Left cardiac atrium (tissue), 4 donors: ENCODE data around the gene PLOD1. TPM values are rescaled to one million over a fixed set of nuclear protein-coding genes. Genes with fewer than 3 reads are reported as not detected.
A peak's percentile ranks its signal among the peaks of the same experiment; 100 is the strongest.
"Not testable (repeated sequence)": the region's sequence is repeated elsewhere in the genome, so short reads cannot be mapped to it uniquely, and the experiment has no call there.

ENCODE experiments used
- ATAC-seq, 2 donors: fragments of 200-7000 bp; cut with Tn5 transposase; one replicate each; pipeline ENCODE4 v1.9.1; 2020; ENCODE audit warnings: mild to moderate bottlenecking in 2 of 2, moderate library complexity in 2 of 2
- DNase-seq: peaks from one replicate; pipeline ENCODE4 v3.0.0-alpha.2; 2020
- intact Hi-C, 2 donors: fragments of 100-400 bp; cut with DNase I; formaldehyde crosslinking; loops; one replicate each; pipeline versions ENCODE4 v1.14.1 to v1.15.1; 2022 to 2023
- total RNA-seq, 2 donors: library from RNA; stranded (reverse); fragmentation: NEBNext Ultra II Directional; extraction: Animal tissue kit (Norgen Biotek cat#: 25700); gene quantifications; one replicate each; pipeline ENCODE4 v1.2.1, GENCODE V29; 2021
- donor health status: DM: no; HTN: yes; CAD: no.
- donor health status: DM: no; HTN: yes; CAD: no; lungs with severe emphysema.
- donor health status: DM: yes; HTN: yes; CAD: no.
- donor health status: Dilated cardiomyopathy.

Gene PLOD1
- total RNA-seq, 2 donors from 2014 or later, result 70.3 to 83.7 TPM

DNA sequence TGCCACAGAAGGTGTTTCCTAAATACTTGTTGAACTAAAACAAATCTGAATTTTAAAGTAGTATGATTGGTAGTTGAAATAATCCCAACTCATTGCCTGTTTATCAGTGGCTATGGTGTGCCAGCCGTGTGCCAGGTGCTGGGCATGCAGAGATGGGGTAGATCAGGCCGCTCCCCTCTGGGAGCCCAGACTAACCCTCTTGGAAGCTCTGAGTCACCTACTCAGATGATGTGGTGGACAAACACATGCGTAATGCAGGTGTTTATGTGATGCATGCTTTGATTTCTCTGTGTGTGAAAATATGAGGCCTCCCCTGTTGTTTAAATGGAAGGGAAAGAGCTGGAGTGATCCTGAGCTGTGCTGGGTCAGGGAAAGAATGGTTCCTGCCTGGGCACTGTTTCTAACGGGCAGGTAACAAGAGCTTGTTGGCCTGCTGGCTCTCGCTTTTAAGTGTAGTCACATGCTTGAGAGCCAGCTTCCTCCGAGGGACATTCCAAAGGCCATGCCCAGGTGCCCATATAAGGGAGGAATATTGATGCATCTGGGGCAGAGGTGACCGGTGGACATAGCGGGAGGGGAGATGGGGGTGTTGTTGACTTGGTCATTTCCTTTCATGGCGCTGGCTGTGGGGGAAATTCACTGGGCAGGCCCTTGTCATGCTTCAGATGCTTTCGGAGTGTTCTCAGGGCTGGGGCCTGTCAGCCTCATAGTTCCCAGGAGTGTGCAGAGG is 56.0 kb downstream of the PLOD1 start:
- intact Hi-C loops, result no loop called here
- peak; percentile 88 to 91 for ATAC-seq
- DNase-seq, result peak; percentile 56

DNA sequence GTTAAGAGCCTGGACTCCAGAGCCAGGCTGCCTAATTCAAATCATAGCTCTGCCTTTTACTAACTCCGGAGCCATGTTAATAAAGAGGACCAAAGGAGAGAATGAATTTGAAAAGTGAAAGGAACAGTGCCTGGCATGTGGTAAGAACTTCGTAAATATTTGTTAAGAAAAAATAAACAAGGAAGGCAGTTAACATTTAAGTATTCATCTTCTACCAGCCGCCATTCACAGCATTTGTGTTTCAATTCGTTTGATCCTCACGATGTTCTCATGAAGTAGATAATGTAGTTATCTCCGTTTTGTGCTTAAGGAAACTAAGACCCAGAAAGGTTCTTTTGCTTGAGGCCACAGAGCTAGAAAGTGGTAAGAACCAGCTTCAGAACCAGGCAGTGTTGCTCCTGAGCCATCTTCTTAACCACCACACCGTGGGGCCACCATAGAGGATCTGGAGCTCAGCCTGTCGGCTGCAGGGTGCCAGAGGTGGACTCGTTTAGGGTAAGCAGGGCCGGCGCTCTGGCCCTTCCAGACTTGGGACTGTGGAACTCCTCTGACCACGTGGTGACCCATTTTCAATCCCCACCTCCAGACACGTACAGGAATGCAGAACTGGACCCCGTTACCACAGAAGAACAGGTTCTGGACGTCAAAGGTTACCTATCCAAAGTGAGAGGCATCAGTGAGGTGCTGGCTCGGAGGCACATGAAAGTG is 57.6 kb downstream of the PLOD1 start:
- ATAC-seq (no peak), DNase-seq (no peak)
- intact Hi-C loops, result no loop called here

DNA sequence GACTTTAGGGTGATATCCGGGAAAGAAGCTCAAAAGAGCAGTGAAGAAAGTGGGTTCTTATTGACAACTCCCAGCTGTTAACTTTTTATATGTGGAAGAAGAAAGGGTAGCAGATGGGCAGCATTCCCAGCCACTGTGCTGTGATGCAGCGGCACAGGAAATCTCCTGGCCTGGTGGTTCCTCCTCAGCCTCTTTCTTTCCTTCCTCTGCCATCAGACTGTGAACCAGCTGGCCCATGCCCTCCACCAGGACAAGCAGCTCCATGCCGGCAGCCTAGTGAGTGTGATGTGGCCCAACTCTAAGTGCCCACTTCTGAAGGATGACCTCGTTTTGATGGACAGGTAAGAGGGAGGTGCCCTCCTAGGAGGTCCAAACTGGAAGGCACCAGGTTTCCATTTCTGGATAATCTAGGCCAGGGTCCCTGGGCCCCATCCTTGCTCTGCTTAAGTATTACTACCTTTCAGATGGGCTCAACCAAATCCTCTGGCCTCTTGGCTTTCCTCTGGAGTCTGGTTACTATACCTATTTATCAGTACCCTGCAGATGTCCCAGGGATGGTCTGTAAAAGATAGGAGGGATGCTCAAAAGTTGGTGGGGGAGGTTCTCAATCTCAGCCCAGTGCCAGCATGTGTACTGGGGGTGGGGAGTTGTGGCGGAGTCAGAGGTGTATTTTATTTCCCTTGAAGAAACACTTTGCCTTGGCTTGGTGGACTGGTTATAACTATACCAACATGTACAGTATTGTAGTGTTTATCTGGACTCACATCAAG is 62.7 kb downstream of the PLOD1 start:
- DNase-seq, result no peak
- intact Hi-C loops, result no loop called here
- ATAC-seq, result no peak

DNA sequence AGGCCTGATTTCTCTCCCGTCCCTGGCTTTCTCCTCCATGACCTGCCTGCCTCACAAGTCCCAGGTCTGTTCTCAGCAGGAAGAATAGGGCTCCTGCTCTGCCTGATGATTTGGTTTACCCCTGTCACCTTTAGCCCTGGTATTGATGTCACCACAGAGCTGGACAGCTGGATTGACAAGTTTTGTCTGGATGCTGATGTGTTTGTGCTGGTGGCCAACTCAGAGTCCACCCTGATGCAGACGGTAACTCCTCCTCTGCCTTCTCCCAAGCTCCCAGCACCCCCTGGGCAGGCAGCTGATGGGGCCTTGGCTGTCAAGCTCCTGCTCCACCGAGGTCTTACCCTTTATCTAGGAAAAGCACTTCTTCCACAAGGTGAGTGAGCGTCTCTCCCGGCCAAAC is 64.1 kb downstream of the PLOD1 start:
- DNase-seq (no peak), ATAC-seq (no peak)
- intact Hi-C loops, result no loop called here

DNA sequence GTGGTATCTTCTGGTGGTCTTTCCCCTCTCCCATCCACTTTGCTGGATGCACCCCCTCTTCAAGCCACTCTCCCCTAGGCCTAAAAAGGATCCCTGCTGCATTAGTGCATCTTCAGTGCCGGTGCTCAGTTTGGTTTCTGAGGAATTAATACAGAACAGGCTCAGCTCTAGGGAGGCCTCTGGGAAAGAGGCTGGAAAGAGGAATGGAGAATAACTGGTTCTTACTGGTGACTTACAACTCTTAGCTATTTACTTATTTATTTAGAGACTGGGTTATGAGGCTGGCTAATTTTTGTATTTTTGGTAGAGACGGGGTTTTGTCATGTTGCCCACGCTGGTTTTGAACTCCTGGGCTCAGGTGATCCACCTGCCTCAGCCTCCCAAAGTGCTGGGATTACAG is 64.7 kb downstream of the PLOD1 start:
- ATAC-seq, result no peak
- intact Hi-C loops, result no loop called here
- no peak for DNase-seq

DNA sequence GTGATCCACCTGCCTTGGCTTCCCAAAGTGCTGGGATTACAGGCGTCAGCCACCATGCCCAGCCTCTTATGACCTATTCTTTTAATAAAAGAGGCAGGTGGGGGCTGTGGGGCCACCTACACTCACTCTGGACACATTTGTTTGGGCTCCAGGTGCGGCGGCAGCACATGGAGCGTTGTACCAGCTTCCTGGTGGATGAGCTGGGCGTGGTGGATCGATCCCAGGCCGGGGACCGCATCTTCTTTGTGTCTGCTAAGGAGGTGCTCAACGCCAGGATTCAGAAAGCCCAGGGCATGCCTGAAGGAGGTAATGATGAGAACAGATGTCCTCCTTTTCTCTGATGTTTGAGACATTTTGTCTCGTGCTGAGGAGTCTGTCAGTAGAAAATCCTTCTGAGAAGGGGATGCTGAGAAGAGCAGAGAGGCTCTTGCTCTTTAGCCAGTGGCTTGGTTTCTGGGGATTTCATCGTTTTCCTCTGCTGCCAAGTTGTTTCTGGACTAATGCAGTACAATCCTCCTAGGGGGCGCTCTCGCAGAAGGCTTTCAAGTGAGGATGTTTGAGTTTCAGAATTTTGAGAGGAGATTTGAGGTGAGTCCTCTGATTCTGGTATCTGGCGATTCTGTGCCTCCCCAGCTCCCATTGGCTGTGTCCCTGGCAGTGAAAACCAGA is 66.9 kb downstream of the PLOD1 start:
- ATAC-seq (no peak), DNase-seq (no peak)
- intact Hi-C loops, result no loop called here

DNA sequence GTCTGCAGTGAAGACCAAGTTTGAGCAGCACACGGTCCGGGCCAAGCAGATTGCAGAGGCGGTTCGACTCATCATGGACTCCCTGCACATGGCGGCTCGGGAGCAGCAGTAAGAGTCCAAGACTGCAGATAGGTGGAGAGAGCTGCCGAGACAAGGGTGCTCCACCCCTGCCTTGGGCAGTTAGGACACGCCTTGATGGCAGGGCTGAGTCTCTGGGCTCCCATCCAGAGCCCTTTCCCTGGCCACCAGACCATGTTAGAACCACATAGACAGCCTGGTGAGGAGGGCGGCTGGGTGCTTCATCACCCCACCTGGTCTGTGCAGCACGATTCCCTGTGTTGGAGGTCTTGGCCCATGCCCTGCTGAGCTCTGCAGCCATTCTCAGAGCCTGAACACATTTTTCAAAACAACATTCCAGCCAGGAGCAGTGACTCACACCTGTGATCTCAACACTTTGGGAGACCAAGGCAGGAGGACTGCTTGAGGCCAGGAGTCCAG is 67.5 kb downstream of the PLOD1 start:
- intact Hi-C loops, result no loop called here
- DNase-seq, result no peak
- ATAC-seq, result peak; percentile 56 to 62

DNA sequence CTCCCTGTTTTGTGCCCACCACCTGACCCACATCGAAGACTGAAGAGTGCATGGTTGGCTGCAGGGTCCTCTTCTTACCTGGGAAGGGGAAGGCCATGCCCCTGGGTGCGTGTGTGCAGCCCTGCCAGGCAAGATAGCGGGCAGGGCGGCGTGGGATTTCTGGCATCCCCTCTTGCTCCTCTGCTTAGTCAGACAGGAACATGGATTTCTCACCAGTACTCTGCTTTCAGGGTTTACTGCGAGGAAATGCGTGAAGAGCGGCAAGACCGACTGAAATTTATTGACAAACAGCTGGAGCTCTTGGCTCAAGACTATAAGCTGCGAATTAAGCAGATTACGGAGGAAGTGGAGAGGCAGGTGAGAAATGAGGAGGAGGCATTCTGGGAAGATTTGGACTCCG is 69.2 kb downstream of the PLOD1 start:
- DNase-seq, result no peak
- no peak for ATAC-seq
- intact Hi-C loops, result no loop called here

DNA sequence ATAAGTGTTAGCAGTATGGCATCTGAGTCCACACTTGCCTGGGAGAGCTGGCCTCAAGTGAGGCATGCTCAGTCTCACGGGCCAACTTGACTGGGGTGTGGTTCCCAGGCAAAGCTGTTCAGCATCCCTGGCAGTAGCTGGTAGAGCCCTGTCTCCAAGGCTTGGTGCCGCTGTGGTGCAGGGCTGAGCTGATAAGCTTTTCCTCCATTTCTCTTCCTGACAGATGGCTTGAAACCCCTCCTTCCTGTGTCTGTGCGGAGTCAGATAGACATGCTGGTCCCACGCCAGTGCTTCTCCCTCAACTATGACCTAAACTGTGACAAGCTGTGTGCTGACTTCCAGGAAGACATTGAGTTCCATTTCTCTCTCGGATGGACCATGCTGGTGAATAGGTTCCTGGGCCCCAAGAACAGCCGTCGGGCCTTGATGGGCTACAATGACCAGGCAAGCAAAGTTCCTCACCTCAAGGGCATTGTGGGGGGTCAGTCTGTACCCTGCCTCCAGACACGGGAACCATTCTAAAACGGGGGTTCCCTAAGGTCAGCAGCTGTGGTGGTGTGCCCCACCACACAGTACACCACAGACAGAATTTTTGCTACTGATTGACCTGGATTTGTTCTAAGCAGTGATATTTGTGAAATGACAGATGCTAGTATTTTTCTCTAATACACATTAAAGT is 71.1 kb downstream of the PLOD1 start:
- intact Hi-C loops, result no loop called here
- ATAC-seq (peak; percentile 24 to 47), DNase-seq (no peak)

DNA sequence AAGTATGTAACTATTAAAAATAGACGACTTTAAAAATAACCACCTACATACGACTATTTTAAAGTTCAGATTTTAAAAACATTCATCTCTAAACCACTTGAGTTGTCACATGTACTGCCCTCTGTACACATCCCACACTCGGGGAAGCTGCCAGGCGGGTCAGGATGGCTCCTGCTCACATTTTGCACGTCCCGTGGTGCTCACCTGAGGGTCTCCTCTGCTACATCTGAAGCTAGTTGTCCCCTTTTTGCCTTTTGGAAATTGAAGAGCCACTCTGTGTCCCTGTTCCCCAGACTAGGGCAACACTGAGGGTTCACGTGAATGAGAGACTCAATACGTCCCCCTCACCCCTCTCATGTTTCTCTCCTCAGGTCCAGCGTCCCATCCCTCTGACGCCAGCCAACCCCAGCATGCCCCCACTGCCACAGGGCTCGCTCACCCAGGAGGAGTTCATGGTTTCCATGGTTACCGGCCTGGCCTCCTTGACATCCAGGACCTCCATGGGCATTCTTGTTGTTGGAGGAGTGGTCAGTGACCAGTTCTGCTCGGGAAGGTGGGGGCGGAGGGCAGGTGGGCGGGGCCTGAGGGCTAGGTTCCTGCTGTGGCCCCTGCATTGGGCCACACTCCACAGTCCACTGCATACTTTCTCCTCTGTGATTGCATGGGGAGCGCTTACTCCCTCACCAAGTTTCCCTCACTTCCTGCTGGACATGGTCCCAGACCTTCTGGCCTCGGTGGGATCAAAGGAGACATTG is 71.8 kb downstream of the PLOD1 start:
- ATAC-seq (no peak), DNase-seq (no peak)
- intact Hi-C loops, result no loop called here

DNA sequence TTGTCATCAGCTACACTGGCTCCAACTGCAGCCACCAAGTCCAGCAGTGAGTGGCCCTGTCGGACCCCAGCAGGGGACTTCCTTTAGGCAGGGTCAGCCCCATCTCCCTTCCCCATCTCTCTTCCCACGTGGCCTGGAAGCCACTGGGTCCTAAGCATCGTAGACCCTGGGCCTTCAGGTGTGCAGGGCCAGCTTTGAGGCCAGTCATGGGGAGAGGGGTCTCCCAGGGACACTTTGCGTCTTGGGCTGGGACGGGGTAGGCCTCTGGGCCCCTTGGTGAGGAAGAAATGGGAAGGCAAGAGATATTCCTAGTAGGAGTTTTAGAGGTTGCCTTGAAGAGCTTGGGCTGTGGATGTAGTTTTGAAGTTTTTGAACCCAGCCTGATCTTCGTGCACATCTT is 72.7 kb downstream of the PLOD1 start:
- intact Hi-C loops, result no loop called here
- no peak for ATAC-seq
- DNase-seq, result no peak

DNA sequence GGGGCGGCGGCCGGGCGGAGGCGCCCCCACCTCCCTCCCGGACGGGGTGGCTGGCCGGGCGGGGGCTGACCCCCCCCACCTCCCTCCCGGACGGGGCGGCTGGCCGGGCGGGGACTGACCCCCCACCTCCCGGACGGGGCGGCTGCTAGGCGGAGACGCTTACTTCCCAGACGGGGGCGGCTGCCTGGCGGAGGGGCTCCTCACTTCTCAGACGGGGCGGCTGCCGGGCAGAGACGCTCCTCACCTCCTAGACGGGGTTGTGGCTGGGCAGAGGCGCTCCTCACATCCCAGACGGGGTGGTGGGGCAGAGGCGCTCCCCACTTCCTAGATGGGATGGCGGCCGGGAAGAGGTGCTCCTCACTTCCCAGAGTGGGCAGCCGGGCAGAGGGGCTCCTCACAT is 73.8 kb downstream of the PLOD1 start:
- ATAC-seq, DNase-seq, intact Hi-C loops: not testable (repeated sequence)

DNA sequence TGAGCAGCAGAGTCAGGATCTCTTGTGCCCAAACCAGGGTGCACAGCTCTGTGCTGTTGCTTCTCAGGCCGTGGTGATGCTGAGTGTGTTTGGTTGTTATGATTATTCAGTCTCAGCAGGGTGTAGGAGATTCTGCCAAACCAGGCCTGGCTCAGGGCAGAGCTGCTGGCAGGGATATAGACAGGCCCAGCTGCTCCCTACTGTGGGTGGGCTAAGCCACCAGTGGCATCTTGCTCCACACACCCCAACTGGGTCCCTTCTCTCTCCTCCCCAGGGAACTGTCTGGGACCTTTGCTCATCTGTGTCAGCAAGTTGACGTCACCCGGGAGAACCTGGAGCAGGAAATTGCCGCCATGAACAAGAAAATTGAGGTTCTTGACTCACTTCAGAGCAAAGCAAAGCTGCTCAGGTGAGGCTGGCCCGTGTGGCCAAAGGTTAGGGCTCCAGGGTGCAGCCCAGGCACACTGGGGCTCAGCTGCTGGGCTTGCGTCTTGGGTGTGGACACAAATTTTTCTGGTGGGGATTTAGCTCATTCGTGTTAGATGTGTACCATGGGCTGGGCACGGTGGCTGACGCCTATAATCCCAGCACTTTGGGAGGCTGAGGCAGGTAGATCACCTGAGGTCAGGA is 74.9 kb downstream of the PLOD1 start:
- ATAC-seq, result no peak
- intact Hi-C loops, result no loop called here
- DNase-seq, result no peak

DNA sequence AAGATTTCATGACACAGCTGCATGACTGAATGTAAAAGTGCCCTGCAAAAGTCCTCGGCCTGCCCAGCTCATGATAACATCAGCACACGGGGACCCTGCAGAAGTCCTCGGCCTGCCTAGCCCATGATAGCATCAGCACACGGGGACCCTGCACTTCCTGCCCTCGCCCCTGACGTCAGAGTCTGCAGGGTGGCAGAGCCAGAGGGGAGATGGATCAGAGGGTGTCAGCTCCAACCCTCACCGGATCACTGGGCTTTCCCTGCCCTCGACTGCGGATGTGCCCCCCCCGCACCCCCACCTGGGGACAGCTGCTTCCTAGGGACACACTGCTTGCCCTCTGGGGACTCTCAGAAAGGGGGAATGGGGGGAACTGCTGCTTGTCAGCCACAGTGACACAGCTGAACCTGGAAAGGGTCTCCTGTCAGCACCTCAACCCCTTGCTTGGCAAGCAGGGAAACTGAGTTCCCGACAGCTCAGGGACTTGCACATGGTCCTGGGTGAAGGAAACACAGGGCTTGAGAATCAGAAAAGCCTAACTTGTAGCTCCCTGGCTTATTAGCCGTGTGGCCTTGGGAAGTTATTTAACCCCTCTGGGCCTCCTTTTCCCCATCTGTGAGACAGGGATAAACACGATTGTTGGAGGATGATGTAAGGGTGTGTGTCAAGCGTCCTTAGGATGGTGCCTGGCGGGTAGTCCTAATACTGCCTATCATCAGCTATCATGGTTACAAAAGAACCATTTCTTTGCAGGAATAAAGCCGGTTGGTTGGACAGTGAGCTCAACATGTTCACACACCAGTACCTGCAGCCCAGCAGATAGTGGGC is 76.4 kb downstream of the PLOD1 start:
- DNase-seq (no peak), ATAC-seq (no peak)
- intact Hi-C loops, result no loop called here

DNA sequence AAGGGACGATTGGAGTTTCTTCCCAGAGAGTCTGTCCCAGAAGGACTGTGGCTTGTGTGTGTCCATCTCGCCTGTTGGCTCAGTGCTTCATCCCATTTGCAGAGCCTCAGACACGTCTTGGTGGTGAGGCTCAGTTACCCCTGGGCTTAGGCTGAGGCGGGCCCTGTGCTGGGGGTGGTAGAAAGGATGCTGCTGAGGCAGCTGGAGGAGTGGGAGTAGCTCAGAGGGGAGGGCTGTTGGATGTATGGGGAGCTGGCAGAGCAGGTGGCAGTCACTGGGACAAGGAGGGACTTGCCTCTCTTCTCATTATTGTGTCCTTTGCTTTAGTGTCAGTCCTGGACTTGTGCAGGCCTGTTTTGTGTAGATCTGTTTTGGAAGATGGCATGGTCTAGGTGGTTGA is 77.5 kb downstream of the PLOD1 start:
- intact Hi-C loops, result no loop called here
- ATAC-seq (no peak), DNase-seq (no peak)

DNA sequence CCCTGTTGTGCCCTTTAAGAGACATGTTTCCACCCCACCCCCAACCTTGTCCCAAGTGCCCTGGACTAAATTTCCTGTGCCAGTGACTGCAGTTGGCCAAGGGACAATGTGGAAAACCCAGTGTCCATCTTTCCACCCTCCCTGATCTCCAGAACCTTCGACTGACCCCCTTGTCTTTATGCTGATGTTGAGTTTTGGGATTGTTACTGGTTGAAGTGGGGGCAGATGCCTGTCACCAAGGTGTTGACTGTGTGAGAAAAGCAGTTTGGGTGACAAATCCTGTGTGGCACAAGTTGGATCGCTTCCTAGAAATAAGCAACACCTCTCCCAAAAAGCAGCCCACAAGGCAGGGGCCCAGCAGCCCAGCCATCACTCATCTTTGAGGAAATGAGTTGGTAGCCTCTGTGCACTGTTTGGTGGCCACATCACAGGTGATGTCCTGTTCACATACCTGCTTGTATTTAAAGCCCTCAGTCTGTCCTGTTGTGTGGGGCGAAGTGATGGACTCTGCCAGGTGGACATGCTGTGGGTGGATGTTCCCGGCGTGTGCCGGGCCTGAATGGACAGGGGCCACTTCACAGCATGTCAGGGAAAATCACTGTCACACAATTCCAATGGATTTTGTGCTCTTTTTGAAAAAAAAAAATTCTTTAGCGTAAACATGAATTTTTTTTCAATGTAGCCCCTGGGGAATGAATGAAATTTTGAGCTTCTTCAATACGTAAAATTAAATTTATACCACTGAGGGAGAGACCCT is 78.2 kb downstream of the PLOD1 start:
- ATAC-seq (peak; percentile 19 to 28), DNase-seq (no peak)
- intact Hi-C loops, result no loop called here
